Heart right ventricle (tissue), 16 donors: ENCODE data around the gene TBX1. TPM values are rescaled to one million over a fixed set of nuclear protein-coding genes. Genes with fewer than 3 reads are reported as not detected.

Experiments used
- ATAC-seq, 8 donors: fragments of 200-7000 bp; cut with Tn5 transposase; one replicate each; pipeline ENCODE4 v1.9.1; 2020; ENCODE audit warnings: mild to moderate bottlenecking in 8 of 8, moderate library complexity in 8 of 8, moderate number of reproducible peaks in 1 of 8
- DNase-seq, 2 donors: peaks; one replicate each; pipeline ENCODE4 v3.0.0-alpha.2; 2020
- H3K27ac ChIP-seq, 10 donors: fragments of 200-600 bp; sonication (generic) in 2 of 10; one replicate each; pipeline versions ENCODE4 v1.5.0 to v1.8.0; 2020 to 2022; ENCODE audit warnings: mild to moderate bottlenecking in 3 of 10
- H3K27me3 ChIP-seq, 7 donors: fragments of 200-600 bp; one replicate each; pipeline ENCODE4 v1.8.0; 2021 to 2022; ENCODE audit warnings: mild to moderate bottlenecking in 2 of 7
- H3K36me3 ChIP-seq, 9 donors: fragments of 200-600 bp; sonication (generic) in 1 of 9; one replicate each; pipeline versions ENCODE4 v1.5.0 to v1.8.0; 2020 to 2022; ENCODE audit warnings: mild to moderate bottlenecking in 2 of 9
- H3K4me1 ChIP-seq, 9 donors: fragments of 200-600 bp; sonication (generic) in 1 of 9; one replicate each; pipeline versions ENCODE4 v1.5.0 to v1.8.0; 2020 to 2022; ENCODE audit warnings: mild to moderate bottlenecking in 4 of 9
- H3K4me3 ChIP-seq, 10 donors: fragments of 200-600 bp; sonication (generic) in 2 of 10; one replicate each; pipeline versions ENCODE4 v1.5.0 to v1.8.0; 2020 to 2022; ENCODE audit warnings: mild to moderate bottlenecking in 7 of 10, moderate library complexity in 2 of 10
- H3K9me3 ChIP-seq, 11 donors: fragments of 200-600 bp in 10 of 11; sonication (generic) in 2 of 11; one replicate each; pipeline versions ENCODE4 v1.5.0 to v1.8.0; 2013 to 2022; ENCODE audit warnings: mild to moderate bottlenecking in 2 of 11, control low read depth in 1 of 11, moderate library complexity in 1 of 11
- CTCF ChIP-seq, 9 donors: fragments of 200-600 bp; sonication (generic) in 2 of 9; IDR thresholded peaks; one replicate each; pipeline versions ENCODE4 v1.5.0 to v1.8.0; 2021 to 2022; ENCODE audit warnings: antibody characterized with exemption in 9 of 9, mild to moderate bottlenecking in 5 of 9, moderate library complexity in 1 of 9
- WGBS, 2 donors: extraction: QIAGEN DNeasy Blood & Tissue Kit; methylation state at CpG; one replicate each; pipeline ENCODE4 v1.1.7; 2013; ENCODE audit warnings: inconsistent platforms in 1 of 2; 5-methylcytosine and 5-hydroxymethylcytosine counted together
- intact Hi-C, 10 donors: fragments of 100-400 bp; cut with DNase I; formaldehyde crosslinking; loops; one replicate each; pipeline versions ENCODE4 v1.11.1 to v1.14.2; 2022
- polyA plus RNA-seq, 2 donors: library from polyadenylated mRNA; stranded (reverse); fragments of 200-250 nt; gene quantifications; one replicate each; pipeline ENCODE4 v1.2.3, GENCODE V29; 2013
- total RNA-seq, 10 donors: library from RNA; stranded (reverse); fragmentation: NEBNext Ultra II Directional in 3 of 10; extraction: Animal tissue kit (Norgen Biotek cat#: 25700) in 3 of 10; gene quantifications; one replicate each; pipeline versions ENCODE4 v1.2.1 to v1.2.4, GENCODE V29; 2021 to 2023
- donor health status: Arrhythmogenic right ventricular cardiomyopathy.
- donor health status: ischemic (EF 13 %, LVEDD 7.1; RV severe dilation, severe dysfunction).
- donor health status: healthy with polysubstance abuse.
- donor health status: DM: no; HTN: yes; CAD: no.
- donor health status: DM: no; HTN: no; CAD: no.
- donor health status: ischemic (EF 25% LVEDD 6.9; RV normal size, moderate dysfunction).
- donor health status: ischemic (EF 25% LVEDD 5.7; RV mildly dilated, moderate dysfunction).
- donor health status: healthy.
- donor health status: DM: yes; HTN: yes; CAD: no.
- donor health status: Ischemic cardiomyopathy.
- donor health status: ischemic (EF 35%, LVEDD 5.7; RV mildly dilated, moderate dysfunction).
- donor health status: nonischemic (EF 11% LVEDD 7.7; RV severe dilation, severe dysfunction).
- donor health status: DM: yes; HTN: yes; CAD: no.
- donor health status: PGD.
- donor health status: ischemic (EF 29% LVEDD 5.4; RV normal size, mild dysfunction).
- donor health status: nonischemic (EF 23%, LVEDD 6.1; RV moderate dilation, normal function).

The TBX1 gene
- total and polyA plus RNA-seq, 12 donors, result 0.53 to 1.8 (median 0.98) TPM

GRCh38 chr22:19779011-19779421, 18.4 kb downstream of the TBX1 start:
- no peak for TF ChIP-seq CTCF (IDR thresholded peaks at IDR 0.05)

GRCh38 chr22:19779685-19780268, 19.2 kb downstream of the TBX1 start:
- H3K27me3 ChIP-seq, result peaks cover 8 to 76% (median 34%) of the 10 kb centered on the region in 7 donors
- DNase-seq (no peak), ATAC-seq (no peak)
- H3K9me3 ChIP-seq, result peaks cover 0 to 16% (median 0%) of the 10 kb centered on the region in 11 donors
- no peaks in the 10 kb centered on the region for H3K36me3 ChIP-seq
- WGBS, 2 donors, result 58 to 64% methylated on average over 13 of the region's 13 CpGs
- intact Hi-C loops, result loop anchor here in 1 of 10 donors (10.0 kb wide), 1 partner anchor 65 kb away; no protein-coding TSS in a partner anchor
- H3K27ac ChIP-seq, result no peak overlapping the region
- no peak for TF ChIP-seq CTCF (IDR thresholded peaks at IDR 0.05)
- no peak overlapping the region for H3K4me3 ChIP-seq
- H3K4me1 ChIP-seq, result peaks cover 0 to 6% (median 0%) of the 10 kb centered on the region in 9 donors

More at GRCh38 chr22:19779011-19779421, 18.4 kb downstream of the TBX1 start:
- peaks cover 8 to 76% (median 36%) of the 10 kb centered on the region in 7 donors for H3K27me3 ChIP-seq
- H3K36me3 ChIP-seq, result no peaks in the 10 kb centered on the region
- peaks cover 0 to 6% (median 0%) of the 10 kb centered on the region in 9 donors for H3K4me1 ChIP-seq
- H3K9me3 ChIP-seq, result peaks cover 0 to 16% (median 0%) of the 10 kb centered on the region in 11 donors
- intact Hi-C loops, result loop anchor here in 1 of 10 donors (10.0 kb wide), 1 partner anchor 66 kb away; no protein-coding TSS in a partner anchor
- no peak for ATAC-seq
- no peak overlapping the region for H3K27ac ChIP-seq
- WGBS, 2 donors, result 89 to 93% methylated on average over 10 of the region's 10 CpGs
- DNase-seq, result no peak
- no peak overlapping the region for H3K4me3 ChIP-seq

GRCh38 chr22:19782533-19782932, 22.0 kb downstream of the TBX1 start:
- peaks cover 0 to 63% (median 24%) of the 10 kb centered on the region in 7 donors for H3K27me3 ChIP-seq
- intact Hi-C loops, result no loop called here
- H3K4me1 ChIP-seq, result peaks cover 0 to 6% (median 0%) of the 10 kb centered on the region in 9 donors
- no peak overlapping the region for H3K27ac ChIP-seq
- no peak for TF ChIP-seq CTCF (IDR thresholded peaks at IDR 0.05)
- DNase-seq, result no peak
- peaks cover 0 to 16% (median 0%) of the 10 kb centered on the region in 11 donors for H3K9me3 ChIP-seq
- 63 to 85% methylated on average over 1 of the region's 1 CpG for WGBS, 2 donors
- H3K36me3 ChIP-seq, result peaks cover 0 to 2% (median 0%) of the 10 kb centered on the region in 9 donors
- no peak for ATAC-seq
- no peak overlapping the region for H3K4me3 ChIP-seq

- Histone ChIP-seq H3K27ac (no peak overlapping the region), H3K9me3 (peaks cover 0 to 16% (median 0%) of the 10 kb centered on the region in 11 donors), H3K4me3 (no peak overlapping the region), H3K4me1 (peaks cover 0 to 6% (median 0%) of the 10 kb centered on the region in 9 donors), H3K36me3 (peaks cover 0 to 6% (median 0%) of the 10 kb centered on the region in 9 donors), H3K27me3 (peaks cover 0 to 51% (median 19%) of the 10 kb centered on the region in 7 donors)
- ATAC-seq, result no peak
- DNase-seq, result peak in 1 of 2 donors; percentile 8
- 84% methylated on average over 24 of the region's 24 CpGs for WGBS, 2 donors
- TF ChIP-seq CTCF (IDR thresholded peaks at IDR 0.05), result no peak
- intact Hi-C loops, result no loop called here
Observed at GRCh38 chr22:19783586-19784383, 23.2 kb downstream of the TBX1 start.
